ENCODE measurements around the gene SH2B2. TPM values are rescaled to one million over a fixed set of nuclear protein-coding genes. Genes with fewer than 3 reads are reported as not detected.

Gene SH2B2
- total RNA-seq, 4 donors from 2014 or later: 13.9 to 28.6 (median 20.6) TPM

DNA sequence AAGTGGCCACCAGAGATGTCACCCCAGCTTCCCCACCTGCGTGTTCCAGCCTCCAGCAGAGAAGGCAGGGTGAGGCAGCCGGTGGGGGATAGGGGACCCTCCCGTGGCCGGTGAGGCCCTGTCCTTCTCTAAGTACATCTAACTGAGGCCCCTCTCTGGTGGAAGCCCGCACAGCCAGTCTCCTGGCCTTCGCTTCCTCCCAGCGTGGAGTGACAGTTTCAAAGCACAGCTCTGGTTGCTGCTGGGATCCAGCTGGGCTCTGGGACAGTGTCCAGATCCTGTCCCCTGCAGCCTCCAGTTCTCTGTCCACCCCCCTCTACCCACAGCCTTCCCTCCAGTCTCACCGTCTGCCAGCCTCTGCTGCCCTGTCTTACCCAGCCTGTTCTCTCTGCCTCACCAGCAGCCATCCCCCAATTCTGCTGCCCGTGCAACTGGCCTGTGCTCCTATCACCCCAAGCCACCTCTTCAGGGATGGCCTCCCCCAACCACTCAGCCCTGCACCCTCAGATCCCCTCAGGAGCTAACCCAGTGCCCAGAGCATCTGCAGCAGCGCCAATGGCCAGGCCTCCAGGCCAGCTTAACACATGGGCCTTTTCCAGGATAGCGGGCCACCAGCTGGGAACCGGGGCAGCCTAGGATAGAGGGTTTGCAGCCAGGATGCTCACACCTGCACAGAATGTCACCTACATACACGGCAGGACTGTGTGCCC, 16.3 kb upstream of the SH2B2 start:
- DNase-seq (ENCODE audit: low spot score in 2 of 2): no peak
- no peak for TF ChIP-seq CTCF (IDR thresholded peaks at IDR 0.05)
- TF ChIP-seq POLR2A (IDR thresholded peaks at IDR 0.05): no peak
- 73 to 75% methylated on average over 12 to 13 of the region's 13 CpGs for WGBS, 2 donors
- intact Hi-C loops (cut with DNase I; ENCODE audit: low total_unique reads): no loop called here
- H3K4me3 ChIP-seq (ENCODE audit: low read depth, poor library complexity, severe bottlenecking): no peak overlapping the region

DNA sequence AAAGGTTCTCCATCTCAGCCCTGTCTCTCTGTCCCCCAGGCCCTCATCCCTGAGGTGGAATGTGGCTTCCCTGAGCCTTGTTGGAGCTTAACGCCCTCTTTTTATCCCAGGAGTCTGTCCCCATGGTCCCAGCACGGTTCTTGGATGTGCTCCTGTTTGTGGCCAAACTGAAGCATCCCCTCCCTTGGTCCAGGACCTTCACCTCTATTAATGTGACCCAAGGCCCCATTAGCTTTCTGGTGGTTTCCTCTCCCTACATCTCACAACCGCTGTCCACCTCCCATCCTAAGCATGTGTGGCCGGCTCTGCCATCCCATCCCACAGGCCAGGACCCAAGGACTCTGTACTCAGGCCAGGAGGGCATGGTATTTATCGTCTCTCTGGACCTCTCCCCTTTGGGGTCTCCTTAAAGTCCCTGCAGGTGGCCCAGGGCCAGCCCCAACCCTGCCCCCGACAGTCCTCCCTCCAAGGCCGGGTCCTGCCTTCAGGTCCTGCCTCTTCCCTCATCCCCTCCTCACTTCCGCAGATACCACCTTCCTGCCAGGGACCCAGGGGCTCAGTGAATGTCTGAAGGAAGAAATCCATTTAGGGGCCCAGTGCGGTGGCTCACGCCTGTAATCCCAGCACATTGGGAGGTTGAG, 15.4 kb upstream of the SH2B2 start:
- H3K4me3 ChIP-seq (ENCODE audit: low read depth, poor library complexity, severe bottlenecking): no peak overlapping the region
- intact Hi-C loops (cut with DNase I; ENCODE audit: low total_unique reads): no loop called here
- WGBS, 2 donors: 96 to 97% methylated on average over 10 of the region's 10 CpGs
- DNase-seq (ENCODE audit: low spot score in 2 of 2): no peak
- TF ChIP-seq CTCF (IDR thresholded peaks at IDR 0.05): no peak
- TF ChIP-seq POLR2A (IDR thresholded peaks at IDR 0.05): no peak

DNA sequence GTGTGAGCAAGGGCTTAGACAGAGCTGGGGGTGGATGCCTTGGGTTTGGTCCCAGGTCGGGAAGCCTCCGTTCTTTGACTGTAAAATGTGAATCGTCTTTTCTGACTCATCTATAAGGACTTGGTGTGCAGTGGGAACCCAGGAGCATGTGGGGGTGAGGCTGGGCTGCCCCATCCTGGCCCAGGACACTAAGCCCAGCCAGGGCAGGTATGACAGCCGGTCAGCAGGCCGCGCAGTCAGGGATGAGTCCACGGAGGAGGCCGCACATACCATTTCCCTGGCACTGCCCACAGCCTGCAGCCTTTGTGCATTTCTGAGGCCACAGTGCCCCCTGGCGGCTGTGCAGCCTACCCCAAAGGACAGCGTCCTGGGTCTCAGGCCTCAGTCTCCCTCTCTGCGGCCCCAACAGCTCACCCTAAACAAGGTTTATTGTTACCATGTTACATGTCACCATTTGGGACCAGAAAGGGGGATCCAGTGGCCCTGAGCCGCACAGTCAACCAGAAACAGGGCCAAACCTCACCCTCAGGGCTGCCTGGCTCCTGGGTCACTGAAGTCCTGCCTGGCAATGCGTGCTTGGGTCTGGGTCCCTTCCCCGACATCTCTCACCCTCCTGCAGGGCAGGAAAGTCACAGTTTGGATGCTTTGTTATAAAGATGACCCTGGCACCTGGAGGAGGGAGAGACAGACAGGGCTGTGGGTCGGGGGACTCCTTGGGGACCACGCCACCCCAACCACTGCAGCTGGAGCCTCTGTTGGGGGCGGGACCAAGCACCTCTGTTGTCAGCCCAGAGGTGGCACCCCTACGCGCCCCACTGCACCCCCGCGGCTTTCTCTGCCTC, 14.4 kb upstream of the SH2B2 start:
- DNase-seq (ENCODE audit: low spot score in 2 of 2): peak; percentile 45 to 94
- TF ChIP-seq POLR2A (IDR thresholded peaks at IDR 0.05): no peak
- TF ChIP-seq CTCF (IDR thresholded peaks at IDR 0.05): peak in 1 of 3 donors; percentile 72
- no peak overlapping the region for H3K4me3 ChIP-seq (ENCODE audit: low read depth, poor library complexity, severe bottlenecking)
- intact Hi-C loops (cut with DNase I; ENCODE audit: low total_unique reads): loop anchor here (2.0 kb wide), 1 partner anchor 729 kb away; no protein-coding TSS in a partner anchor
- WGBS, 2 donors: 41 to 65% methylated on average over 13 to 21 of the region's 21 CpGs

- intact Hi-C loops (cut with DNase I; ENCODE audit: low total_unique reads): loop anchor here (2.0 kb wide), 1 partner anchor 730 kb away; no protein-coding TSS in a partner anchor
- H3K4me3 ChIP-seq (ENCODE audit: low read depth, poor library complexity, severe bottlenecking): no peak overlapping the region
- DNase-seq (ENCODE audit: low spot score in 2 of 2): no peak
- WGBS, 2 donors: 87 to 88% methylated on average over 14 to 16 of the region's 16 CpGs
- TF ChIP-seq POLR2A (IDR thresholded peaks at IDR 0.05) (no peak), CTCF (IDR thresholded peaks at IDR 0.05) (no peak)
Observed at GRCh38 chr7:102272917-102273748, 13.5 kb upstream of the SH2B2 start.

All from lower leg skin (tissue), 4 donors.